HG03575 (cell line): ENCODE results near the gene SPON2.

Source experiments
- ATAC-seq: cut with Tn5 transposase; IDR thresholded peaks from one replicate; pipeline ENCODE4 v1.9.1; 2021; ENCODE audit not compliant: unreplicated experiment, insufficient number of reproducible peaks, low FRiP score; ENCODE audit errors: extremely low read depth

SPON2 gene

DNA sequence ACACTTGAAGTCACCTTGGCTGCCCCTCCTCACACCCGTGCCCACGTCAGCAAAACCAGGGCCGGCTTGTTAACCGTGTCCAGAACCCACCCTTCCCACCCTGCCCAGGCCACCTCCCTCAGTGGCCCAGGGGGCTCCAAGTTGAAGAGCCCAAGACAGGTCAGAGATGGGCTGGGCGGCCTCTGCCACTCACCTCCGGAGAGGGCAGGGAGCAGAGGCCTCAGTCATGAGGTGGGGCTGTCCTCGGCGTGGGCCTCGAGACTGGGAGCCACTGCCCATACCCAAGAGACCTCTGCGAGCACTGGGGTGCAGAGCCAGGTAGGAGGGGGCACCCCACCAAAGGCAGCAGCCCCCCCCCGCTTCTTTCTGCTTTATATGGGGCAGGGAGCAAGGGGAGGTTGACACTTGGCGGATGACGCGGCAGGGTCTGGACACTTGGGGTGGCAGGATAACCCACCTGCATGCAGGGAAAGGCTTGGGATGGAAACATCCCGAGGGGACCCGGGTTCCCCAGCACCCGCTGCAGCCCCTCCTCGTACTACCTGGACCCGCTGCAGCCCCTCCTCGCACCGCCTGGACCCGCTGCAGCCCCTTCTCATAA lies 38.0 kb upstream of the SPON2 start:
- ATAC-seq: no peak

DNA sequence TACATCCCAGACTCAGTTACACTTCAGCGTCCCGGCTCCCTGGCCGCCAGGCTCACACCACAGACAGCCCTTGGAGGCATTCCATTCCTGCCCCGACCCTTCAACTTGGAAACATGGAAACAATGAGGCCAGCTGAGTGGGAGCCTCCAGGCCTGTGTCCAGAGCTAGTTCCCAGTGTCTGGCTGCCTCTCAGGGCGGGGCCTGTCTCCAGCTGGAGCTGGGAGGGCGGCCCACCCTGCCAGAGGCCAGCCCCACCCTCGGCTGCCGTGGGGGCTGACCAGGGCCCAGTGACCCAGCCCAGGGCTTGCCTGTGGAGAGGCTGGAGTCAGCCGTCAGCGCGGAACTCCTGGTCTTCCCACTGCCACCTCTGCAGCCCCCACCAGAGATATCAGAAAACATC lies 37.4 kb upstream of the SPON2 start:
- ATAC-seq: no peak

DNA sequence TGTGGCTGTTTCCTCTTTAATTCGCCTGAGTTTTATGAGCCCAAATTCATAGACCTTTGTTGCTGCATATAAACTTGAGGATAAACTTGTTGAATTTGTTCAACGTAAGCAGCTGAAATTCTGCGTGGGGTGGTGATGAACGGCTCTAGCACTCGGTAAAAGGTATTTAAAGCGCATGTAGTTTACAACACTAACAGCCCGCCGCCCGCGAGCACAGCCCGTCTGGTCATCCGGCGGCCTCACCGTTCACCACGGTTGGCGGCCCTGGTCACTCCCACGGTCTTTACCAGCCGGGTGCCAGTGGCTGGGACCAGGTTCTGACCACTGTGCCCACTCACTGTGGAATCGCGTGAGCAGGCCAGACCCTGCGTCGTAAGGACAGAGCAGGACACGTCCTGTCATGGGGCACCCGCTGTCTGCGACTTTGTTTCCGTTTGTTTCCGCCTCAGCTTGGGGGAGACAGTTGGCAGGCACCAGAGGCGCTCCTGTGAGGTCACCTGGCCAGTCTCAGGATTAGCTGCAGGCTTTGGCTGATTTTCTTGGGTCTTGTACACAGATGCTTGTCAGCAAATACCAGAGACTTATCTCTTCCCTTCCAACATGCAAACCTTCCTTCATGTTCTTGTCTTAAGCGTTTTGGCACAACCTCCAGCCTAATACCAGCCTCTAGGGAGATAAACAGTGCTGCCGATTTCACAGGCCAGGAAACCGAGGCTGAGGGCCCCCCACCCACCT lies 36.8 kb upstream of the SPON2 start:
- ATAC-seq: no peak

DNA sequence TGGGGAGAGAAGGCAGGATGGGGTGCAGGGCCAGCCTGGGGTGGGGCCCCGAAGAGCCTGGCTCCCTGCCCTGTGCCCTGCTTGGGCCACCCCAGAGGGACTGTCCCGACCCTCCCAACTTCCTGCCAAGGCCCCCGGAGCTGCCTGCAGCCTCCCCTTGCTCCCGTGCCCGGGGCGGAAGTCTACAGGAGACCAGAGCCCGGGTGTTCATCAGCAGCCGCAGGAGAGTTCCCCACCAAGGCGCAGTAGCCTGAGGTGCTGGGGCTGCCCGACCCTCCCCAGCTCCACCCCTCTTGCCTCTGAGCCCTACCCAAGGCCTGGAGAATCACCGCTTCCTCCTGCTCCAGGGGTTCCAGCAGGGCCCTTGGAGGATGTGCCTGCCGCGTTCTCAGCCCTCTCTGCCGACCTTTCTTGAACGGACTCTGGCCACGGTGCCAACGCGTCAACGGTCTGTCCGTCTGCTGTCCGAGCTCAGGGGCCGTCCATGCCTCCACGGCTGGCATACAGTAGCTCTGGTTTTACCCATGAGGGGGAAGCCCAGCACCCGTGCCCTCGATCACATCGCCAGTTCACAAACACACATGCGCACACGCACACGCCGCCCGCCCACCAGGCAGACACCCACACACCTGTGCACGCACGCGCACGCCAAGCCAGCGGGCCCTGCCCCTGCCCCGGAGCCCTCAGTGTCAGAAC lies 36.0 kb upstream of the SPON2 start:
- ATAC-seq: no peak

DNA sequence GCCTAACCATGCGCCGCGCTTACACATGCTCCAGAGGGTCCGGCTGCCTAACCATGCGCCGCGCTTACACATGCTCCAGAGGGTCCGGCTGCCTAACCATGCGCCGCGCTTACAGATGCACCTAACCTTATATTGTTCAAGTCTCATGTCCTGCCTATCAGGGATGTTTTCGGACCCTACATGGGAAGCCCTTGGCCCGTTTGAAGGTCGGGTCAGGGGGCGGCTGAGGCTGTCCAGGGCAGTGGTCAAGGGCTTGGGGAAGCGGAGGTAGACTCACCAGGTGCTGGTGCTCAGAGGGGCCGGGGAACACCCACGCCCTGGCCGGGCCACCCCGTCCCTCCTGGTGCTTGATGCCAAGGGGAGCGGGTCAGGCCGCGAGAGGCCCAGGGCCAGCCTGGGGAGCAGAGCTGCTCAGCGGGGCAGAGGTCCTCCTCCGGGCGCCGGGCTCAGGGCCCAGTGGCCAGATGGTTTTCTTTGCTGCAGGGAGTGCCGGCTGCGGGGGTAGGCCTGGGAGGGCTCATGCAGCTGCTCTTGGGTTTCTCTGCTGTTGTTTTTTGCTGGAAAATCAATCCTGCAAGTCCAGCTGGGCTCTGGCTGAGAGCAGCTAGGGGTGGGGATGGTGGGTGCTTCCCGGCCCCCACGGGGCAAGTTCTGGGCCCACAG lies 35.4 kb upstream of the SPON2 start:
- ATAC-seq: no peak

DNA sequence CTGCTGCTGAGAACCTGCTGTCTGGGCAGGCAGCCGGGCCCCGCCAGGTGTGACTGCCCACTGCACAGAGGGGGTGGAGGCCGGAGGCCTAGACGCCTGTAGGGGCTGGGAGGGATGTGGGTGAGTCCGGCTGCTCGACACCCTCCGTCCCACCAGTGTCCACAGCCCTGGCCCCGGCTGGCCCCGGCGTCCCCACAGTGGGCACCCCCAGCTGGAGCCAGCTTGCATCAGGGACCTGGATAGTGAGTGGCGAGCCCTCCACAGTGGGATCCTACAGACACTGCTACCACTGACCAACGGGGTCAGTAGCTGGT lies 34.7 kb upstream of the SPON2 start:
- no peak for ATAC-seq

DNA sequence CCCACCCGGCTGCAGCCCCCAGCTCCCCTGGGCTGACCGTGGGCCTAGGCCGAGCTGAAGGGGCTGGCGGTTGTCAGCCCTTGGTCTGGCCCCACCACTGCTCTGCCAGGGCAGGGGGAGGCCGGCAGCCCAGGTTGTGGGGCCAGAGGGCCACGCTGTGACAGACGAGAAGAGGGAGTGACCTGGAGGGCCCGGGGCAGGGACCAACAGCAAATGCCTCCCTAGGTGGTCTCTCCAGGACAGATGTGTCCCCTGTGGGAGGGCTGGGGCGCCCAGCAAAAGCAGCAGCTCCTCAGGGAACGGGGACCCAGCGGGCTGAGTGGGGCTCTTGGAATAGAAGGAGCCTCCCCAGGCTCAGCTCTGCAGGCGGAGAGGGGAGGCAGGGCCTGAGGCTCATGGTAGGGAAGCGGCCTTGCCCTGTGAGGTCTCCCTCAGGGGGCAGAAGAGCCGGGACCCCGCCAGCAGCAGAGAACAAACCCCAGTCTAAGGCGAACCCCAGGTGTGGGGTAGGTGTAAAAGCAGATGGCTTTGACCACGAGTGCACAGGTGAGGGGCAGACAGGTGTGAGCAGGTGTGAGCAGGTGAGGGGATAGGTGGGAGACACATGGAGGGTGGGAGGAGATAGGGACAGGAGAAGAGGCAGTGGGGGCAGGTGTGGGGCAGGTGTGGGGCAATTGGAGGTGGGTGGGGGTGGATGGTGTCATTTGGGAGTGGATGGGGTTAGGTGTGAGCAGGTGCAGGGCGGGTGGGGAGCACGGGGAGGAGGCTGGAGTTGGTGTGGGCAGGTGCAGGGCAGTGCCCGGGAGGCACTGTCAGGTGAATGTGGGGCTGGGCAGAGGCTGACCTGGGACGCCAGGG lies 34.1 kb upstream of the SPON2 start:
- no peak for ATAC-seq

DNA sequence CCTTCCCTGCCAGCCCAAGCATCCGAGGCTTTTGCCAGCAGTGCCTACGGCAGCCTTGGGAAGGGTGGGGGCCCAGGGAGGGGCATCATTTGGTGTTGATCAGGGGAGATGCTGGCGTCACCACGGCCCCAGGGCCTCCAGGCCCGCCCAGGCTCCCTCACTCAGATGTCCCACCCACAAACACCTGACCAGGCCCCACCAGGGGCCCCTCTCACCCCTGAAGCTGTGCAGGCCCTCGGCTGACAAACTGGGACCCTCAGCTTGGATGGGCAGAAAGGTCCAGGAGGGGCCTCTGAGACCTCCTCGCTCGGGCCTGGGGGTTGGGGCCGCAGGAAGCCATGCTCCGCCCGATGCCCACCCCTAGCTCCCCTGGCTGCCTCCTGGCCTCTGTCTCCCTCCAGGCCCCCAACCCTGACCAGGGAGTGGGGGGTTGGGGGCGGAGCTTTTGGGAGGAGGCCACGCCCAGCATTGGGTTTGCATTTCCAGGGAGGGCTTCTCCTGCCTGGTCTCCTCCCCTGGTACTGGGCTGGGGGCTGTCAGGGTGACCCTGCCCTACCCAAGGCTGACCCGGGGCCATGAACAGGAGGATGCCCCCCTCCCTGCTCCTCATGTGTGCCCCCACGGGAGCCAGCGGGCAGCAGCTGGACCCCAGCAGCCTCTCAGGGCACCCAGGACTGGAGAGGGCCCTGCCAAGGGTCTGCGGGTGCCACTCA lies 33.4 kb upstream of the SPON2 start:
- no peak for ATAC-seq

DNA sequence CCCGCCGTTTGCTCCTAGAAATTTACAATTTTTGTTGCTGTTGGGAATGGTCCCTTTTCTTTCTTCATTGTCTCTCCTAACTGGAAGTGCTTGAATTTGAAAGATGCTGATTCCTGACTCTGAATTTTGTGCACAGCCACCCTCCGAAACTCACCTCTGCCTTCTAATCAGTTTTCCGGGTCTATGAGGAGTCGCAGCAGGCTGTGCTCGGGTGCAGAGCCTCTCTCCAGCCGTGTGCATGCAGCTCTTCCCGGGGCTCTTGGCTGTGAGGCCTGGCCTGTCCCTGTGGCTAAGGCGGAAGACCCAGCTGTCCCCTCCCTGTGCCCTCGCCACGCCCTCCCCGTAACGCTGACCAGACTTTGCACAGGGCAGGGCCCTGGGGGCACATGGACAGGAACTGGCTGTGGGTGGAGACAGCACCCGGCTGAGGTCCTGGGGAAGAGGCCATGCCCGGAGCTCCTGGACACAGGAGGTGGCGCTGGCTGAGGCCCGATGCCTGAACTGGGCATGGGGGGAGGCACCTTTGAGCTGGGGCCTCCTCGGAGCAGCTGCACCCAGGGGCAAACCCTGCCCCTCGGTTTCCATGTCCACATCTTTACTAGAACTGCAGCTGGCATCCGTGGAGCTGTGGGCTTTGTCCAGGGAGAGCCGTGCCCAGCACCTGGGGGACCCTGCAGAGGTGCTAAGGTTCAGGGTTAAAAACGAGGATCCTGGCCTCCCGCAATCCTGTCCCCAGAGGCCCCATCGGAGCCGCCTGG lies 32.6 kb upstream of the SPON2 start:
- no peak for ATAC-seq

DNA sequence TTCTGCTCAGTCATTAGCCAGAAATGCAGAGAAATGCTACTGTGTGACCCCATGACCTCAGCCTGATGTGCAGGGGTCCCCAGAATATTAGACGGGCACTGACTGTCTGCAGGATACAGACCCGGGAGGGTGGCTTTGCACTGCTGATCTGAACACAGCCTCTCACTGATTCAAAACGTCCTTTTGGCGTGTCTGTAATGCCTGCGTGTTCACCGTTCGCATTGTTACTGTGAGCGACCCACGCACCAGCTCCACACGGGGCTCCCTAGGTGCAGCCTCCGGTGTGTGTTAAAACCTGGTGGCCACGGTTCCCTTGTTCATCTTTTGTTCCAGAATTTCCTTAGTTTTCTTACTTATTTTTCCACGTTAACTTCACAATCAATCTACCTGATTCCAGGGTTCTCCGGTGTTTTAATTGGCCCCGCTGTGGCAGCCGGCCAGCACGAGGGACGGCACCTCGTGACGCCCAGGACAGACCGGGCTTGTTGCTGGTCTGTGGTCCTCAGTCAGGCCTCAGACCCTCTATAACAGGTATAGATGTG lies 32.0 kb upstream of the SPON2 start:
- no peak for ATAC-seq

DNA sequence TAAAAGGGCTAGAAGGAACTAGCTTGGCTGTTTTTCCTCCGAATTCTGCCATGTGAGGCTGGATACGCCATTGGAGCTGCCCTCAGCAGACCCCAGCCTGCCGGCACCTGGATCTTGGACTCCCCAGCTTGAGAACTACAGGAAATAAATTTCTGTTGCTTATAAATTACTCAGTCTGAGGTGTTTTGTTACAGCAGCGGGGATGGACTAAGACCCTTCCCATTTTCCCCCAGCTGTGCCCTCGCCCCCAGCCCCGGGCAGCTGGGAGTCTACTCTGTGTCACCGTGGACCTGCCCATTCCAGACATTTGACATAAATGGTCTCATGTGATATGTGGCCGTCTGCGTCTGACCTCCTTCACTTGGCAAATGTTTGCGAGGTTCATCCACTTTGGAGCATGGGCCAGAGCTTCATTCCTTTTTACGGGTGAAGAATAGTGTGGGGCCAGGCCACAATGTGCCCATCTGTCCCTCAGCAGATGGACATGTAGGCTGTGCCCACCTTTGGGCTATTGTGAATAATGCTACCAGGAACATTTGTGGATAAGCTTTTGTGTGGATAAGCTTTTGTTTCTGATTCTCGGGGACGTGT lies 30.7 kb upstream of the SPON2 start:
- ATAC-seq: no peak

DNA sequence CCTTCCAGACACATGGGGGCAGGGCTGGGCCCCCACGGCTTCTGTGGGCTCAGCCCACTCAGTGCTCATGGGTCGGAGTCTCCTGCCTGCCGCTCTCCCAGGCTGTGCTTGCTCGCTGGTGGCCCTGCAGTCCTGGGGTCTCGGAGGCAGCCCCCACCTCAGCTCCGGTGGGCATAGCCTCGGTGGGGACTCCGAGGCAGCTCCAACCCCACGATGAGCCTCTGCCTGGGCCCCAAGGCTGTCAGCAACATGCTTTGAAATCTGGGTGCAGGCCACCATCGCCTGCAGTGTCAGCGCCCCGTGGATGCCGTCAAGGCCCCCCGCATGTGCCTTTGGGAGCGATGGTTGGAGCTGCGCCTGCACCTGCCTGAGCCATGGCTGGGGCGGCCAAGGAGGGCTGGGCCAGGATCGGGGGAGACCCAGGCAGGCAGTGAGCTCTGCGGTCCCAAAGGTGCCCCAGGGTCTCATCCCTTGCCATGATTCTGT lies 30.2 kb upstream of the SPON2 start:
- ATAC-seq: no peak

DNA sequence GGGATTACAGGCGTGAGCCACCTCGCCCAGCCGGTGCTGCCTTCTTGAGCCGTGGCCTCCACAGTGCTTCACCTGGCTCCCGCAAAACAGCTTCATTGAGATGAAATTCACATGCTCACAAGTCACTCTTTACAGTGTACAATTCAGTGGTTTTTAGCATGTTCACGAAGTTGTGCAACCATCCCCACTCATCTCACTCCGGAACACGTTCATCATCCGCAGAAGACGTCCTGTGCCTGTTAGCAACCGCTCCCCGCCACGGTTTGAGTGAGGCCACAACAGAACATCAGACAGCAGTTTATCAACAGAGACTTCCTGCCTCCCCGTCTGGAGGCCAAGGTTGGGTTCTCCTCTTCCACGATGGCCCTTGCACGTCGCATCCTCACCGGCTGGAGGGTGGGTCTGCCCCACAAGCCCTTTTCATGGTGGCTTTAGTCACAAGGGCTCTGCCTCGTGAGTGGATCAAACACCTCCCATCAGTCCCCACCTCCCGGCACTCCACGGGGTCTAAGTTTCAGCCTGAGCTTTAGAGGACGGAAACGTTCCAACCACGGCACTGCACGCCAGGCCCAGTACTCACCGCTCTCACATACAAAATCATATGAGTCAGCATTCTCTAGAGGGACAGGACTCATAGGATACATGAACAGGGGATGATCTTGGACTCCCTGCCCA lies 29.6 kb upstream of the SPON2 start:
- ATAC-seq: no peak

DNA sequence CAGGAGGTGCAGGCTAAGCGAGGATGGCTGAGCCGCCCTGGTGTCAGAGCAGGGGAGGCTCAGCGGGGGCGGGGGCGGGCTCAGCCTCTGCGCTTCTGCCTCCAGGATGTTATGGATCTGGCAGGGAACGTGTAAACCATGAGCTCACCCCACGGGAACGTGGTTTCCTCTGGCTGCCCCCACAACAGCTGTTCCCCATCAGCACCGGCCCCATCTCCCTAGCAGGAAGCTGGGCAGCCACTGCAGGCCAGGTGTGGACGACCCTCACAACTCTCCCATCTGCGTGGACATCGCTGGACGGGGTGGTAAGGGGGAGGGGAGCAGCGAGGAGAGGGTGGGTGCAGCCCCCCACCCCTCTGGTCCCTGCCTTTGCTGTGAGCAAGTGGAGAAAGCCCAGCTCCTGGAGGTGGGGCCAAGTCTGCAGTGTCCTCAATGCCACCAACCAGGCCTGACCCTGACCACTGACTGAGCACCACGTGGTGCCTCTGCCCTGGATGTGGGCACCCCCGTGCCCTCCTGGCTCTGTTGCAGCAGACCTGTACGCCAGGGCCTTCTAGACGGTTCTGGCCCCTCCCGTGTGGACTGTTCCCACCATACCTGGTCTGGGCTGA lies 28.1 kb upstream of the SPON2 start:
- ATAC-seq: no peak

DNA sequence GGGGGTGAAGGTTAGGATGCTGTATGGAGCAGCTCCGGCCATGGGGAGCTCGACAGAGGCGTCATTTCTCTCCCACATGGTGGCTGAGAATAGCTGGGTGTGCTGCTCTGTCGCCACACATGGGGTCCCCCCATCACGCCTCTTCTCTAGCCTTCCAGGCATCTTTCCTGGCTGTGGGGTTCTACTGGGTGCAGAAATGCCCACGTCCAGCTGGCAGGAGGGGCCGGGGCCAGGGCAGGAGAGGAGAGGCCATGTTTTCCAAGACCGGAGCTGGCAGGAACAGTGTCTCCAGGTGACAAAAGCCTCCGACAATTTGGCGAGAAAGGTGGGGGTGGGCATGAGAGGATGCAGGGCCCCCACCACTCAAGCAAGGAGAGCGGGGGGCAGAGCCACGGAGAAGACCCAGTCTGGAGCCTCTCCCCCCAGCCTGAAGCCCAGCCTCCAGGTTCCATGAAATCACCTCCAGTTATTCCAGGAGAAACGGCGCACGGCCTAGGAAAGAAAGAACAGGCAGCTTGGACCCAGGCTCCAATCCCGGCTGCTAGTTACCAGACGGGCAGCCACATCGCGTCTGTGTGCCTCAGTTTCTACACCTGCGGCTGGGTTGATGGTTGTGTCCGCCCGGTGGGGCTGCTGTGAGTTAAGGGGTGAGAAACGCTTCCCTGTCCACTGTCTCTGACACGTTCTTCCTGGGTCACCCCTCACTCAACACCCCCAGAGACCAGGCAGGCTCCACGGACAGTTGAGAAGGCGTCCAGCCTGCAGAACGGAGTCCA lies 27.4 kb upstream of the SPON2 start:
- ATAC-seq: no peak
